HUES48 (cell line): ENCODE measurements around the gene MTAP.
A peak's percentile ranks its signal among the peaks of the same experiment; 100 is the strongest.

Experiments
- H3K27ac ChIP-seq: one replicate; pipeline ENCODE4 v1.7.0; 2013; ENCODE audit warnings: low read depth, low read length, inconsistent platforms
- H3K27me3 ChIP-seq: 2 replicates; pipeline ENCODE4 v1.6.1; 2013; ENCODE audit warnings: mild to moderate bottlenecking, low read length; ENCODE audit not compliant: control insufficient read depth, insufficient read depth
- H3K36me3 ChIP-seq: 2 replicates; pipeline ENCODE4 v1.6.1; 2013; ENCODE audit warnings: low read length; ENCODE audit not compliant: control insufficient read depth, insufficient read depth
- H3K4me1 ChIP-seq: 2 replicates; pipeline ENCODE4 v1.6.1; 2013; ENCODE audit warnings: mild to moderate bottlenecking, low read length; ENCODE audit not compliant: control insufficient read depth, insufficient read depth
- H3K4me3 ChIP-seq: 2 replicates; pipeline ENCODE4 v1.5.1; 2013; ENCODE audit warnings: mild to moderate bottlenecking, low read depth, low read length
- H3K9ac ChIP-seq: 2 replicates; pipeline ENCODE4 v1.6.1; 2013; ENCODE audit warnings: mild to moderate bottlenecking, low read depth, low read length, moderate library complexity
- H3K9me3 ChIP-seq: 2 replicates; pipeline ENCODE4 v1.6.1; 2013; ENCODE audit warnings: low read length; ENCODE audit not compliant: control insufficient read depth, insufficient read depth

MTAP gene

GRCh38 chr9:21969951-21970799 lies 167.7 kb downstream of the MTAP start:
- no peak overlapping the region for H3K27ac ChIP-seq
- no peaks in the 10 kb centered on the region for H3K9me3 ChIP-seq
- H3K9ac ChIP-seq = no peak overlapping the region
- no peak overlapping the region for H3K4me3 ChIP-seq
- peaks cover 99% of the 10 kb centered on the region for H3K27me3 ChIP-seq
- peaks cover 25% of the 10 kb centered on the region for H3K4me1 ChIP-seq
- H3K36me3 ChIP-seq = no peaks in the 10 kb centered on the region

- Histone ChIP-seq H3K36me3 (no peaks in the 10 kb centered on the region), H3K4me1 (peaks cover 29% of the 10 kb centered on the region), H3K9me3 (no peaks in the 10 kb centered on the region), H3K9ac (no peak overlapping the region), H3K27me3 (peaks cover 99% of the 10 kb centered on the region), H3K27ac (no peak overlapping the region), H3K4me3 (peak overlapping the region; percentile 24; the same call in 1 of the 2 replicates)
These were observed 168.6 kb downstream of the MTAP start for GRCh38 chr9:21970800-21971640.

DNA sequence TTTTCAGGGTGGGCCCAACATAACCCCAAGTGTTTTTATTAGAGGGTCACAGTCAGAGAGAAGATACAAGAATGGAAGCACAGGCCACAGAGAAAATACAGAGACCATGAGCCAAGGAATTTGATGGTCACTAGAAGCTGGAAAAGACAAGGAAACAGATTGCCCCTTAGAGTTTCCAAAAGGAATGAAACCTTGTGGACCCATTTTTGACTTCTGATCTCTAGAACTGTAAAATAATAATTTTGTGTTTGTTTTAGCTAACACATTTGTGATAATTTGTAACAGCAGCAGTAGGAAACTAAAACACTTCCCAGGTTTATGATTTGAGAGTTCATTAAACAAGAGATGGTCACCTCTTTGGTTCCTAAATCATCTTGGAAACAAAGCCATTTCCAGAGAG lies 169.9 kb downstream of the MTAP start:
- no peaks in the 10 kb centered on the region for H3K9me3 ChIP-seq
- no peak overlapping the region for H3K27ac ChIP-seq

DNA sequence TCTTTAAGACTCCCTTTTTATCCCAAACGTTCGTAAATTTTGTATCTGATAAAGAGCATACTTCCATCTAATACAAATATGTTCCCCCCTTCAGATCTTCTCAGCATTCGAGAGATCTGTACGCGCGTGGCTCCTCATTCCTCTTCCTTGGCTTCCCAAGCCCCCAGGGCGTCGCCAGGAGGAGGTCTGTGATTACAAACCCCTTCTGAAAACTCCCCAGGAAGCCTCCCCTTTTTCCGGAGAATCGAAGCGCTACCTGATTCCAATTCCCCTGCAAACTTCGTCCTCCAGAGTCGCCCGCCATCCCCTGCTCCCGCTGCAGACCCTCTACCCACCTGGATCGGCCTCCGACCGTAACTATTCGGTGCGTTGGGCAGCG lies 171.9 kb downstream of the MTAP start:
- Histone ChIP-seq H3K9ac (no peak overlapping the region), H3K4me3 (peak overlapping the region; percentile 70), H3K36me3 (no peaks in the 10 kb centered on the region), H3K4me1 (peaks cover 23% of the 10 kb centered on the region), H3K27me3 (peaks cover 99% of the 10 kb centered on the region), H3K9me3 (no peaks in the 10 kb centered on the region), H3K27ac (no peak overlapping the region)

More for the DNA sequence above, 169.9 kb downstream of the MTAP start:
- H3K36me3 ChIP-seq = no peaks in the 10 kb centered on the region
- peaks cover 27% of the 10 kb centered on the region for H3K4me1 ChIP-seq
- no peak overlapping the region for H3K9ac ChIP-seq
- no peak overlapping the region for H3K4me3 ChIP-seq
- peaks cover 99% of the 10 kb centered on the region for H3K27me3 ChIP-seq

DNA sequence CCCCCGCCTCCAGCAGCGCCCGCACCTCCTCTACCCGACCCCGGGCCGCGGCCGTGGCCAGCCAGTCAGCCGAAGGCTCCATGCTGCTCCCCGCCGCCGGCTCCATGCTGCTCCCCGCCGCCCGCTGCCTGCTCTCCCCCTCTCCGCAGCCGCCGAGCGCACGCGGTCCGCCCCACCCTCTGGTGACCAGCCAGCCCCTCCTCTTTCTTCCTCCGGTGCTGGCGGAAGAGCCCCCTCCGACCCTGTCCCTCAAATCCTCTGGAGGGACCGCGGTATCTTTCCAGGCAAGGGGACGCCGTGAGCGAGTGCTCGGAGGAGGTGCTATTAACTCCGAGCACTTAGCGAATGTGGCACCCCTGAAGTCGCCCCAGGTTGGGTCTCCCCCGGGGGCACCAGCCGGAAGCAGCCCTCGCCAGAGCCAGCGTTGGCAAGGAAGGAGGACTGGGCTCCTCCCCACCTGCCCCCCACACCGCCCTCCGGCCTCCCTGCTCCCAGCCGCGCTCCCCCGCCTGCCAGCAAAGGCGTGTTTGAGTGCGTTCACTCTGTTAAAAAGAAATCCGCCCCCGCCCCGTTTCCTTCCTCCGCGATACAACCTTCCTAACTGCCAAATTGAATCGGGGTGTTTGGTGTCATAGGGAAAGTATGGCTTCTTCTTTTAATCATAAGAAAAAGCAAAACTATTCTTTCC lies 172.4 kb downstream of the MTAP start:
- Histone ChIP-seq H3K27ac (no peak overlapping the region), H3K4me3 (peak overlapping the region; percentile 70), H3K27me3 (peaks cover 99% of the 10 kb centered on the region), H3K9ac (no peak overlapping the region), H3K4me1 (peaks cover 21% of the 10 kb centered on the region), H3K36me3 (no peaks in the 10 kb centered on the region), H3K9me3 (no peaks in the 10 kb centered on the region)

GRCh38 chr9:21976334-21976875 lies 174.0 kb downstream of the MTAP start:
- H3K27ac ChIP-seq = no peak overlapping the region
- H3K36me3 ChIP-seq = no peaks in the 10 kb centered on the region
- H3K4me3 ChIP-seq = no peak overlapping the region
- no peak overlapping the region for H3K9ac ChIP-seq
- H3K27me3 ChIP-seq = peaks cover 95% of the 10 kb centered on the region
- peaks cover 11% of the 10 kb centered on the region; the same call in 1 of the 2 replicates for H3K4me1 ChIP-seq
- no peaks in the 10 kb centered on the region for H3K9me3 ChIP-seq

GRCh38 chr9:21982391-21982790 lies 180.0 kb downstream of the MTAP start:
- no peaks in the 10 kb centered on the region for H3K9me3 ChIP-seq
- H3K27ac ChIP-seq = no peak overlapping the region

GRCh38 chr9:21982861-21983560 lies 180.6 kb downstream of the MTAP start:
- H3K4me3 ChIP-seq = no peak overlapping the region
- peaks cover 96% of the 10 kb centered on the region for H3K27me3 ChIP-seq
- no peaks in the 10 kb centered on the region for H3K36me3 ChIP-seq
- H3K4me1 ChIP-seq = no peaks in the 10 kb centered on the region
- no peaks in the 10 kb centered on the region for H3K9me3 ChIP-seq
- no peak overlapping the region for H3K27ac ChIP-seq
- H3K9ac ChIP-seq = no peak overlapping the region

More at GRCh38 chr9:21982391-21982790, 180.0 kb downstream of the MTAP start:
- Histone ChIP-seq H3K9ac (no peak overlapping the region), H3K4me3 (no peak overlapping the region), H3K4me1 (no peaks in the 10 kb centered on the region), H3K36me3 (no peaks in the 10 kb centered on the region), H3K27me3 (peaks cover 96% of the 10 kb centered on the region)

DNA sequence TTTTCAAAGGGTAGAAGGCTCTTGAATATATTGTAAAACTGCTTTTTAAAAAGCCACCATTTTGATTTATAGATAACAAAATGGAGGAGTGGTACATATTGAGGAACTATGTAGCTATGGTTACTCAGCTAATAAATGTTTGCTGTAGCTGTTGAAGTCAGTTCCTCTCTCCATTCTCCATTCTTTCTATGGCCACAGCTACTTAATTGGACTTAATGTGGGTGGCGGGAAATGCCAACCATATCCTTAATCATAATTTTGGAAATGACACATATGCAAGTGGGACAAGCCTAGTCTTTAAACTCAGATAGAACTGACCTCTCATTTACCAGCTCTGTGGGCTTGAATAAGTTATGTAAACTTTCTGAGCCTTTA lies 181.1 kb downstream of the MTAP start:
- Histone ChIP-seq H3K9ac (no peak overlapping the region), H3K27me3 (peaks cover 96% of the 10 kb centered on the region), H3K27ac (no peak overlapping the region), H3K4me3 (no peak overlapping the region), H3K36me3 (no peaks in the 10 kb centered on the region), H3K9me3 (no peaks in the 10 kb centered on the region), H3K4me1 (no peaks in the 10 kb centered on the region)

DNA sequence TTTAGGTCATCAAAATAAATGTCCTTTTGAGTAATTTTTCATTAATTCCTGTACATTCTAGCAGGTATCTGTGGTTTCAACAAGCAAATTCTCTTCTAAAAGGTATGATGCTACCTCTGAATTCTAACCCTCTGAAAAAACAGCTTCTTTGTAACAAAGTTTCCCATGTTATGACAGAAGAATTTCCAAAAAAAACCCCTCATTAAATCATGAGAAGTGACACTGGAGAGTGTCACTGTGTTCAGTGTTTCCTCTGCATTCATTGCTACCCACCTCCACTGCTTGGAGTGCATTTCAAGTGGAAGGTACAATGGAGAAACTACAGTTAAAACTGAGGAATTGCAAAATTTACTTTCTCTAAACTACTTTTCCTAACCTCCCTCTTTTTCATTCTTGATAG lies 181.7 kb downstream of the MTAP start:
- Histone ChIP-seq H3K4me3 (no peak overlapping the region), H3K9me3 (no peaks in the 10 kb centered on the region), H3K9ac (no peak overlapping the region), H3K4me1 (0 out of 2 replicates have a peak, but pooled peaks cover 5% of the 10 kb centered on the region), H3K36me3 (no peaks in the 10 kb centered on the region), H3K27ac (no peak overlapping the region), H3K27me3 (peaks cover 96% of the 10 kb centered on the region)
